Right lung (tissue), 10 donors: ENCODE measurements around the gene HADHB. TPM values are rescaled to one million over a fixed set of nuclear protein-coding genes. Genes with fewer than 3 reads are reported as not detected.

ENCODE experiments used
- DNase-seq, 2 donors: peaks; one replicate each; pipeline ENCODE4 v3.0.0-alpha.2; 2013
- long read RNA-seq, 8 donors: transcript quantifications; one replicate each; lab custom pipeline, GENCODE V29; 2026
- polyA plus RNA-seq, 5 donors: library from polyadenylated mRNA; unstranded; fragments of 120-200 nt; gene quantifications; one replicate each; pipeline versions ENCODE4 v1.2.1 to v1.2.3, GENCODE V29; 2013; ENCODE audit warnings: inconsistent platforms in 1 of 5, low replicate concordance in 1 of 5; ENCODE audit not compliant: insufficient read length in 5 of 5, insufficient read depth in 1 of 5

The HADHB gene
- polyA plus RNA-seq: 100 to 1,000 TPM; 120 to 155 (median 136) TPM
- long read RNA-seq, donor 1, transcript HADHB-201 (16 exons, 2,044 nt): major isoform, 29 of 51 reads
- long read RNA-seq, donor 1, partial matches to known transcripts: 17 of 51 reads
- long read RNA-seq, donor 1, other reads (novel, unspliced or antisense): 0 of 51 reads
- long read RNA-seq, donor 2, transcript HADHB-201 (16 exons, 2,044 nt): major isoform, 27 of 28 reads
- long read RNA-seq, donor 2, partial matches to known transcripts: 0 of 28 reads
- long read RNA-seq, donor 2, other reads (novel, unspliced or antisense): 0 of 28 reads
- long read RNA-seq, donor 3, transcript HADHB-201 (16 exons, 2,044 nt): major isoform, 31 of 46 reads
- long read RNA-seq, donor 3, transcript HADHB-206 (3 exons, 670 nt): minor isoform, 5 of 46 reads
- long read RNA-seq, donor 3, partial matches to known transcripts: 10 of 46 reads
- long read RNA-seq, donor 3, other reads (novel, unspliced or antisense): 0 of 46 reads
- long read RNA-seq, donor 4, transcript HADHB-201 (16 exons, 2,044 nt): major isoform, 11 of 14 reads
- long read RNA-seq, donor 4, partial matches to known transcripts: 0 of 14 reads
- long read RNA-seq, donor 4, other reads (novel, unspliced or antisense): 0 of 14 reads
- long read RNA-seq, donor 5, transcript HADHB-201 (16 exons, 2,044 nt): major isoform, 29 of 51 reads
- long read RNA-seq, donor 5, partial matches to known transcripts: 19 of 51 reads
- long read RNA-seq, donor 5, other reads (novel, unspliced or antisense): 0 of 51 reads
- long read RNA-seq, donor 6, transcript HADHB-201 (16 exons, 2,044 nt): major isoform, 27 of 28 reads
- long read RNA-seq, donor 6, partial matches to known transcripts: 0 of 28 reads
- long read RNA-seq, donor 6, other reads (novel, unspliced or antisense): 0 of 28 reads
- long read RNA-seq, donor 7, transcript HADHB-201 (16 exons, 2,044 nt): major isoform, 16 of 20 reads
- long read RNA-seq, donor 7, partial matches to known transcripts: 0 of 20 reads
- long read RNA-seq, donor 7, other reads (novel, unspliced or antisense): 0 of 20 reads
- long read RNA-seq, donor 8, transcript HADHB-201 (16 exons, 2,044 nt): major isoform, 12 of 12 reads
- long read RNA-seq, donor 8, partial matches to known transcripts: 0 of 12 reads
- long read RNA-seq, donor 8, other reads (novel, unspliced or antisense): 0 of 12 reads

- peak; percentile 93 for DNase-seq
Measured at GRCh38 chr2:26244309-26245230, at the start of gene HADHB, which contains the start of gene HADHA. TSS of gene HADHB (plus strand) at chr2:26244939. CDS start at chr2:26254255, 9,316 bp downstream. TSS of gene HADHA (minus strand) at chr2:26244632. CDS start at chr2:26244596, 36 bp downstream.

DNA sequence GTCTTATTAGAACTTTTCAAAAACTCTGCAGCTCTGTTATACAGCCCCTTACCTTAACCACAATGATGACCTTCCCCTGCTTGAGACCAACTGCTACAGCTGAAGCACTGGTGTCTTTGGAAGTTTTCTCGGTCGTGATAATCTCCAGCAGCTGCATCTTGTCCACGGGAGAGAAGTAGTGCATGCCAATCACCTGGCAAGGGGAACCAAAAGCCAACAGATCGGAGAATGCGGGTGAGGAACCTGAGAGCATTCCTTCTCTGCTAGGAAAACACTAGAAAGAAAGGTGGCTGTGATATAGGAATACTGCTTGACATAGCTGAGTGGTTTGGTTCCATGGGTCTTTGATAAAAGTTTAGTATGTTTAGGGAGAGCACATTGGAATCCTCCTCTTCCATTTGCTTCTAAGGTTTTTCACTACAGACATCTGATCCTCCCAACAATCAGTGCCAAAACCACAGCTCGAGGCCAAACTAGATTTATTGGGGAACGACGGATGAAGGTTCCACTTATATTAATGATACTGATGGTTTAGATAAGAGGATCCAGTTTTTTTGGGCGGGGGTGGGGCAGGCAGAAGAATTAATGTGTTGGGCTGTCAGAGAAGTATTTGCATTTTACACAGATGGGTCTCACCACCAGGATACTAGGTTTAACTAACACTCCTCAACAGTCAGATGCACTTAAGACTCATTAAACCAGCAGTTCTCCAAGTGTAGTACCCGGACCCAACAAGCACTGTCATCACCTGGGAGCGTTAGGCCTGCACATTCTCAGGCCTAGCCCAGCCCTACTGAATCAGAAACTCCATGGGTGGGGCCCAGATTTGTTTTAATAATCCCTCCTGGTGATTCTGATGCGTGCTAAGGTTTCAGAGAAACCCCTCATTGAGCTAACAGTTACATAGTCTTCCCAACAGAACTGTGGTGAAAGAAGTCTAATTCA lies 49.4 kb upstream of the HADHB start:
- no peak for DNase-seq

GRCh38 chr2:26196683-26197418 lies 47.9 kb upstream of the HADHB start:
- DNase-seq: no peak

DNA sequence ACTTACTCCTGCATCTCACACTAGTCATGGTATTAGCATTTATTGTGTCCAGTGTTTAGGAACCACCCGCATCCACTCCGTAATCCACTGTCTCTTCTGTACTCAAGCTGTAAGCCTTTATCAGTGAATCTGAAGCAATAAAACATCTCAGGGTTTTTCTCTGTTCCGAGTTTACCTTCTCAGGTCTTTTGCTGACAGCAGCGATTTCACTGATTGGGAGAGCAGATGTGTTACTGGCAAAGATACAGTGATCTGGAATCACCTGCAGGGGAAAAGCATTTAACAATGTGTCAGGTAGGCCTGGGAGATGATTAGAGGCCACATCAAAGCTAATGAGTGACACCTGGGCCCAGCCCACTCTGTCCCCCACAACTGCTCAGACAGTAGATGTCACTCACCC lies 47.2 kb upstream of the HADHB start:
- no peak for DNase-seq

- DNase-seq: no peak
Measured at GRCh38 chr2:26202981-26203490, 41.7 kb upstream of the HADHB start.

DNA sequence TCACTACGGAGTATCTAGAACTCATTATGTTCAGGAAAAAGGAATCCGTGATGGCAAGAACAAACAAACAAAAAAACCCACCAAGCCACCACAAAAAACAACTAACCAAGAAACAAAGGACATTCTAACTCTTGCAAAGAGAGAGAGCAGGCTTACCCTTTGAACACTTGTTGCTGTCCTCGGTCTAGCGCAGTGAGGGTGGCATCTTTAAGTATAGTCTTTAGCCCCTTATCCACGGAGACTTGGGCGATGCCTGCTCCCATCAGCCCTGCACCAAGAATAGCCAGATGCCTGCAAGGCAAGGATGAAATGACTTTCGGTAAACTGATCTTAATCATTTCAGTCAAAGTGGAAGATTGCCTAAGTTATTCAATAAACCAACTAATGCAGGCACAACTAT lies 40.8 kb upstream of the HADHB start:
- no peak for DNase-seq

DNA sequence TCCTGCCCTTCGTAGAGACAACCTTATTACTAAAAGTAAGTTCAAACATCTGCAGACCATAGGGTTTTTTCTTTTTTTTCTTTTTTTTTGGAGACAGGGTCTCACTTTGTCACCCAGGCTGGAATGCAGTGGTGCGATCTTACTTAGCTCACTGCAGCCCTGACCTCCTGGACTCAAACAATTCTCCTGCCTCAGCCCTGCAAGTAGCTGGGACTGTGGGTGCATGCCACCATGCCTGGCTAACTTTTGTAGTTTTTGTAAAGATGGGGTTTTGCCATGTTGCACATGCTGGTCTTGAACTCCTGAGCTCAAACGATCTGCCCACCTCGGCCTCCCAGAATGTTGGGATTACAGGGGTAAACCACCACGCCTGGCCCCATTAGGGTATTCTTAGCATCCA lies 32.7 kb upstream of the HADHB start:
- no peak for DNase-seq

GRCh38 chr2:26214759-26215158 lies 30.0 kb upstream of the HADHB start:
- DNase-seq: no peak

DNA sequence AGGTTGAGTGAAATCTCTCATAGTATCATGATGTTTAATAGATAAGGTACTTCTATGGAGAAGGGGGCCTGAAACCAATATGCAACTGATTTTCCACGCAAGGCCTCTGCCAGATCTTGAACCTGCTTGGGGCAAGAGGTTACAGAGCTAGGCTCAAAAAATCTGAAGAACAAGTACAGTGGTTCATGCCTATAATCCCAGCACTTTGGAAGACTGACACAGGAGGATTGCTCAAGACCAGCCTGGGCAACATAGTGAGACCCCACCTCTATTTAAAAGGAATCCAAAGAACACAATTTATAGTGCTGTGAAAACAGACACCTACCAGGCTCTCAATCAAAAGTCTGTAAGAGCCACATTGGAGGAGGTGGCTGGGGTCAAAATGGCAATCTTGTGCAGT lies 28.9 kb upstream of the HADHB start:
- no peak for DNase-seq

DNA sequence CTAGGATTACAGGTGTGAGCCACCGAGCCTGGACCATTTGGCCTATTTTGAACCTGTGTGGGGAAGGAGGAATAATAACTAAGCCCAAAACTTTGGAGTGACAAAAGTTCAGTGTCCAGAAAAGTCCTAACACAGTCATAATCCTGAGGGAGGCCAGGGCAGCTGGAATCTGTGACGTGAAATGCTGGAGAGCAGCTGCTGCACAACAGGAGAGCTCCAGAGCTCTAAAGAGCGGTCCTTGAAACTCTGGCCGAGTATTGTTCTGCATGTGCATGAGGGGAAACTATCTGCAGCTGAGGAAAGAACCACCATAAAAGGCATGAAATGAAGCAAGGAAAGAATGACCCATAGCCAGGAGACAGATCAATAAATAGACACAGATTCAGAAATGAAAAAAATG lies 28.2 kb upstream of the HADHB start:
- DNase-seq: no peak

- no peak for DNase-seq
Measured at GRCh38 chr2:26217720-26218119, 27.0 kb upstream of the HADHB start.

- DNase-seq: peak in 1 of 2 donors; percentile 18
Measured at GRCh38 chr2:26223018-26223417, 21.7 kb upstream of the HADHB start.

DNA sequence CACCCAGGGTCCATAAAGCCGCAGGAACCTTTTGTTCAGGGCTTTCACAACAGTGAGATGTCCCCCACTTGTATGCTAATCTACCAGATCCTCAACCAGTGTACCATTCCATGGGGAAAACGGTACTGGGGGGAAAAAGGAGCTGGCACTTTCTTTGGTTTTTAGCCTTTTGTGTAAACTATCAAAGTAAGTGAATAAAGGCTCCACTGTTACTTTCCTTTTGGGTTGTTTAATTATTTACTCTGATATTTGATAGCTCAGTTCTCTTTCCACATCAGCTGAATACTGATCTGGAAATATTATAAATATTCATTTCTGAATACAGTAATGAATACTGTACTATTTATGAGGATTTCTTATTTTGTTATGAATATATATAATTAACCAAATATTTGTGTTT lies 20.6 kb upstream of the HADHB start:
- DNase-seq: no peak

DNA sequence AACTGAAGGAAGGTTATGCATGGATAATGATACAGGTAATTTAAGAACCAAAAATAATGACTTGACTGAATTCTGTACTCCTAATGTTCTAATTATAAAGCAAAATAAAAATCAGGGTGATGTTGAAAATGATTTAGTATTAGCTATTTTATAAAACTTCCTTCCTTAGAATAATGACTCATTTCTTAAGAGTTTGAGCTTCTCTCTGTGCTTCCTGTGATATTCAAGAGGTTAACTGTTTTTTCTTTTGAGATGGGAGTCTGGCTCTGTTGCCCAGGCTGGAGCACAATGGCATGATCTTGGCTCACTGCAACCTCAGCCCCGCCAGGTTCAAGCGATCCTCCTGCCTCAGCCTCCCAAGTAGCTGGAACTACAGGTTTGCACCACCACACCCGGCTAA lies 15.1 kb upstream of the HADHB start:
- DNase-seq: no peak

DNA sequence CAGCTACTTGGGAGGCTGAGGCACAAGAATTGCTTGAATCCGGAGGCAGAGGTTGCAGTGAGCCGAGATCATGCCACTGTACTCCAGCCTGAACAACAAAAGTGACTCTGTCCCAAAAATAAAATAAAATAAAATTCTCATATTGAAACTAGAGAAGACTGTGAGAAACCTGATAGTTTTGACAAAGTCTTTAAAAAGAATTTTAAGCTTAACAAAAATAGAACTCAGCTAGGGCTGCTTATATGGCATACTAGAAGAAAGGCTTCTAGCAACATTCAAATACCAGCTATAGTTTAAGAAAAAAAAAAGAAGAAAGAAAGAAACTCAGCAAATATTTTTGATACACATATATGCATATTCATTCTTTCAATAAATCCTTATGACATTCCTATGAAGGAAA lies 13.9 kb upstream of the HADHB start:
- no peak for DNase-seq

GRCh38 chr2:26235089-26235488 lies 9.7 kb upstream of the HADHB start:
- DNase-seq: no peak

DNA sequence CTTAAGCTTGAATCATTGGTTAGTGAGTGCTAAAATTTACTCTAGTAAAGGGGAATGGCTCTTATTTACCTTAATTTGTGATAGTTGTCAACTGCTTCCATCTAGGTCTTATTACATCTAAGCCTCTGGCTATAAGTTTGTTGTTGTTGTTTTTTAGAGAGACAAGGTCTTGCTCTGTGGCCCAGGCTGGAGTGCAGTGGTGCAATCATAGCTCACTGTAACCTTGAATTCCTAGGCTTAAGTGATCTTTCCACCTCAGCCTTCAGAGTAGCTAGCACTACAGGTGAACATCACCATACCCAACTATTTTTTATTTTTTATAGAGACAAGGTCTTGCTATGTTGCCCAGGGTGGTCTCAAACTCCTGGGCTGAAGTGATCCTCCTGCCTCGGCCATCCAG lies 6.9 kb upstream of the HADHB start:
- DNase-seq: no peak

DNA sequence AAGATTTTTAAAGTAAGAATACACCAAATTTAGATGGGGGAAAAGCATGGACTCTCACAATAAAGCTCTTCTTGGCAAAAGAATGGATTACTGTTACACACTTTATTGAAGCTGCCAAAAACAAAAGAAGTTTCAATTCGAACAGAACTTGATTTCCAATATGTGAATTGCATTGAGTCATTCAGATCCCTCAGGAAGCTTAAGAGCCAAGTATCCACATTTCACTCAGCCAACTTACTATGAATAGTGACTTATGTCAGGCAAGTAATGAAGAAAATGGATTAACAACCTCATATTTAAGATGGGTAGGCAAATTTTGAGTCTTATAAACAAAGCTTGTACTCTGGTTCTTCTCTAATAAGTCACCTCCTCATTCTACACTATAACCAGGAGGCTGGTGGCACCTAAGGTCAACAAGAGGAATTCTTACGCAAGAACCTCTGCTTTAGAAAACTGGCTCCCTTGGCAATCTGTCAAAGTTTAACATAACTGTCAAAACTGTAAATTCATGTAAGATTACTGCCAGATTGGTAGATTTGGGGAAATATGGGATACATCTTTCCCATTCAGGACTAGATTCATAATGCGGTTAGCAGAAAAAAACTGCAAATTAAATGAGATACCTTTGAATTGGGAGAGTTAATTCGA lies 6.3 kb upstream of the HADHB start:
- DNase-seq: peak in 1 of 2 donors; percentile 18
